Measurements from ENCODE around the gene ZFAND3. TPM values are rescaled to one million over a fixed set of nuclear protein-coding genes. Genes with fewer than 3 reads are reported as not detected.

Gene ZFAND3
- total RNA-seq, 1 donor from 2014 or later, result 31.2 TPM

- intact Hi-C loops (cut with DNase I), result no loop called here
Measured at GRCh38 chr6:37897818-37898515, 78.4 kb downstream of the ZFAND3 start.

DNA sequence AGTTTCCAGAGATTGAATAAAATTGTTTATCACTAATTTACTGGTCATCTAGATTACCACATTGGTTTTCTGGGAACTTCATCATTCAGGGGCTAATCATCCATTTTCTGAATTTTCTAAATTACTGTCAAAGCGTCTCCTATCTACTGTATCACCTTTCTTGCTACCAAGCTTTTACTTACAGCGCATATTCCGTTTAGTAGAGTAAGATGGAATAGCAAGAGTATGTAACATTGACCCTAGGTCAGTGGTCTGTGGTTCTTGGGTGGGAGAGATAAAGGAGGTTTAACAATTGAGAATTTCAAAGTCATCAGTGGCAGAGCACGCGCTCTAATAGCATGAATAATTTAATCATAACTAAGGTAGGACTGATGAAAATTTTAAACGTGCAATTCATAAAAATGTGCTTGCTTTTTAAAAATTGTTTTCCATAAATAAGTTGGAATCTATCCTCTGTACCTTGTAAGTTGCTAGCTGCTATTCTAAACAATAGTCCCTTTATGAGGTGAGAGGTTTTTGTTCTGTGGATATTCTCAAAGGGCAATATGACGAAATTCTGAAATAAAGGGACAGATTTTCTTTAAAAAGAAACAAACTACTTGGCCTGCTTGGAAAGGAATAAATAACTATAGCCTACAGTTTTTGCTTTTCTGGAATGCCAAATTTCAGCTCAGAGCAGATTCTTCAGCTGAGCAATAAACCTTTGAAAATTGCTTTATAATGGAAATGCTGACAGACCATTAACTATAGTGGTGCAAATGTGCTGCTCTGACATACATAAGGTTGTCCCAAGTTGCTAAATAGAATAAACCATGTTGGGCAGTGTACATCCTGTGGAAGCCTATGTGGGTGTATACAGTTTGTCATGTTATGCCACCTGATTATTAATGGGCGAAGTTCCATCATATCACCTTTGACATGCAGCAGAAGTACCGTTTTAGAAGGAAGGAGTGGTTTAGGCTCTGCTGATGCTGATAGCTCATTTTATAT, 84.1 kb downstream of the ZFAND3 start:
- no peak overlapping the region for H3K27ac ChIP-seq
- TF ChIP-seq POLR2A (IDR thresholded peaks at IDR 0.05) (no peak), POLR2AphosphoS5 (IDR thresholded peaks at IDR 0.05; ENCODE audit: insufficient read depth in 1 of 2, low read depth in 1 of 2) (no peak)
- TF ChIP-seq, protein P1, sequence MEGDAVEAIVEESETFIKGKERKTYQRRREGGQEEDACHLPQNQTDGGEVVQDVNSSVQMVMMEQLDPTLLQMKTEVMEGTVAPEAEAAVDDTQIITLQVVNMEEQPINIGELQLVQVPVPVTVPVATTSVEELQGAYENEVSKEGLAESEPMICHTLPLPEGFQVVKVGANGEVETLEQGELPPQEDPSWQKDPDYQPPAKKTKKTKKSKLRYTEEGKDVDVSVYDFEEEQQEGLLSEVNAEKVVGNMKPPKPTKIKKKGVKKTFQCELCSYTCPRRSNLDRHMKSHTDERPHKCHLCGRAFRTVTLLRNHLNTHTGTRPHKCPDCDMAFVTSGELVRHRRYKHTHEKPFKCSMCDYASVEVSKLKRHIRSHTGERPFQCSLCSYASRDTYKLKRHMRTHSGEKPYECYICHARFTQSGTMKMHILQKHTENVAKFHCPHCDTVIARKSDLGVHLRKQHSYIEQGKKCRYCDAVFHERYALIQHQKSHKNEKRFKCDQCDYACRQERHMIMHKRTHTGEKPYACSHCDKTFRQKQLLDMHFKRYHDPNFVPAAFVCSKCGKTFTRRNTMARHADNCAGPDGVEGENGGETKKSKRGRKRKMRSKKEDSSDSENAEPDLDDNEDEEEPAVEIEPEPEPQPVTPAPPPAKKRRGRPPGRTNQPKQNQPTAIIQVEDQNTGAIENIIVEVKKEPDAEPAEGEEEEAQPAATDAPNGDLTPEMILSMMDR (IDR thresholded peaks at IDR 0.05), result no peak
- no peaks in the 10 kb centered on the region for H3K36me3 ChIP-seq
- H3K4me3 ChIP-seq, result no peak overlapping the region
- no peaks in the 10 kb centered on the region for H3K27me3 ChIP-seq
- H3K9me3 ChIP-seq, result no peaks in the 10 kb centered on the region
- DNase-seq (ENCODE audit: extremely low spot score in 2 of 2), result no peak
- peaks cover 33% of the 10 kb centered on the region for H3K4me1 ChIP-seq
- intact Hi-C loops (cut with DNase I), result no loop called here

More at GRCh38 chr6:37897818-37898515, 78.4 kb downstream of the ZFAND3 start:
- DNase-seq (ENCODE audit: extremely low spot score in 2 of 2), result no peak
- H3K9me3 ChIP-seq, result no peaks in the 10 kb centered on the region
- no peak overlapping the region for H3K4me3 ChIP-seq
- TF ChIP-seq, protein P1 (IDR thresholded peaks at IDR 0.05), result no peak
- no peak for TF ChIP-seq POLR2AphosphoS5 (IDR thresholded peaks at IDR 0.05; ENCODE audit: insufficient read depth in 1 of 2, low read depth in 1 of 2)
- TF ChIP-seq POLR2A (IDR thresholded peaks at IDR 0.05), result no peak
- H3K27ac ChIP-seq, result no peak overlapping the region
- no peaks in the 10 kb centered on the region for H3K27me3 ChIP-seq
- H3K36me3 ChIP-seq, result no peaks in the 10 kb centered on the region
- peaks cover 28% of the 10 kb centered on the region for H3K4me1 ChIP-seq

GRCh38 chr6:37904590-37904989, 85.1 kb downstream of the ZFAND3 start:
- H3K27me3 ChIP-seq, result no peaks in the 10 kb centered on the region
- no peak overlapping the region for H3K4me3 ChIP-seq
- H3K4me1 ChIP-seq, result peaks cover 32% of the 10 kb centered on the region
- no peak overlapping the region for H3K27ac ChIP-seq
- no peaks in the 10 kb centered on the region for H3K9me3 ChIP-seq
- H3K36me3 ChIP-seq, result no peaks in the 10 kb centered on the region
- no peak for TF ChIP-seq POLR2A (IDR thresholded peaks at IDR 0.05)
- no peak for TF ChIP-seq POLR2AphosphoS5 (IDR thresholded peaks at IDR 0.05; ENCODE audit: insufficient read depth in 1 of 2, low read depth in 1 of 2)
- TF ChIP-seq, protein P1 (IDR thresholded peaks at IDR 0.05), result no peak
- intact Hi-C loops (cut with DNase I), result no loop called here
- DNase-seq (ENCODE audit: extremely low spot score in 2 of 2), result no peak

GRCh38 chr6:37906121-37906520, 86.6 kb downstream of the ZFAND3 start:
- H3K4me3 ChIP-seq, result no peak overlapping the region
- no peaks in the 10 kb centered on the region for H3K36me3 ChIP-seq
- H3K27ac ChIP-seq, result no peak overlapping the region
- intact Hi-C loops (cut with DNase I), result no loop called here
- H3K4me1 ChIP-seq, result peaks cover 19% of the 10 kb centered on the region
- no peak for DNase-seq (ENCODE audit: extremely low spot score in 2 of 2)
- TF ChIP-seq POLR2AphosphoS5 (IDR thresholded peaks at IDR 0.05; ENCODE audit: insufficient read depth in 1 of 2, low read depth in 1 of 2) (no peak), POLR2A (IDR thresholded peaks at IDR 0.05) (no peak)
- TF ChIP-seq, protein P1 (IDR thresholded peaks at IDR 0.05), result no peak
- no peaks in the 10 kb centered on the region for H3K9me3 ChIP-seq
- H3K27me3 ChIP-seq, result no peaks in the 10 kb centered on the region
